UCSD-AML1 (cell line): Measurements from ENCODE around the gene AFAP1L2.
A peak's percentile ranks its signal among the peaks of the same experiment; 100 is the strongest.

Source experiments
- DNase-seq: peaks from one replicate; lab custom pipeline; 2025; ENCODE audit not compliant: unreplicated experiment; lab: John Stamatoyannopoulos, UW

Gene AFAP1L2

DNA sequence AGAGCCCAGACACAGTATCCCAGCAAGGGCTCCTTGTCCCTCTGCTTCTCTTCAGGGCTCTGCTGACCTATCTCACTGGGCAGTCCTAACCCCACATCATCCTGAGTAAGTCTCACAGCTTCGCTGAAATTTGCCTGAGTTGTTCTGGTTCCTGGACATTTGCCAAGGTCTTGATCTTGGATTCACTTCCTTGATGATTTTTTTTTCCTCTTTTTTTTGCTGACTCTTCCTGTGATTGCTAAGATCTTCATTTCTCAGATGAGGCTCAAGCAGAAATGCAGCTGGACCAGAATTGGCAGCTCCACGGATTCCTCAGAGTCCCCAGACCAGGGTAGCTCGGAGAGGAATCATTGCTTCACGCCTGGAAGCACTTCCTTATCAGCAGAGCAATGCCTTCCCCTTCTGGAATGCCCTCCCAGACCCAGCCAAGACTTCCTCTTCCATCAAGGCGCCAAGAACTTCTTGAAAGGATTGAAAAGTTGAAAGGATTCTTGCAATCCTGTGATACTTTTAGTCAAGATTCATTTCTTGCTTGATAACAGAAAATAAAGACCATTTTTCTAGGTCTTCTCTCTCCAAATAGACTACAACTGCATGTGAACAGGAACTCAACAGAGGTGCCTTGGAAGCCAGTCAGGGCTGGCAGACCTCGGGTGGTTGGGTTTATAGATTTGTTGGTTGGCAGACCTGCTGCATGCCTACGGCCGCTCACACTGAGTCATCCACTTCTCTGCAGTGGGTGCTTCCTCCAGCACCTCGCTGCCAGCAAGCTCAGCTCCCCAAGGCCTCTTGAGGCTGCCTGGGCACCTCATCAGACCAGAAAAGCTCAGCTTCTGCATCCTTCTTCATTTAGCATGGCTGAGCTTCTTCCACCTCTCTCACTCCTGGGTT is 8.8 kb upstream of the AFAP1L2 start:
- peak; percentile 33 for DNase-seq

DNA sequence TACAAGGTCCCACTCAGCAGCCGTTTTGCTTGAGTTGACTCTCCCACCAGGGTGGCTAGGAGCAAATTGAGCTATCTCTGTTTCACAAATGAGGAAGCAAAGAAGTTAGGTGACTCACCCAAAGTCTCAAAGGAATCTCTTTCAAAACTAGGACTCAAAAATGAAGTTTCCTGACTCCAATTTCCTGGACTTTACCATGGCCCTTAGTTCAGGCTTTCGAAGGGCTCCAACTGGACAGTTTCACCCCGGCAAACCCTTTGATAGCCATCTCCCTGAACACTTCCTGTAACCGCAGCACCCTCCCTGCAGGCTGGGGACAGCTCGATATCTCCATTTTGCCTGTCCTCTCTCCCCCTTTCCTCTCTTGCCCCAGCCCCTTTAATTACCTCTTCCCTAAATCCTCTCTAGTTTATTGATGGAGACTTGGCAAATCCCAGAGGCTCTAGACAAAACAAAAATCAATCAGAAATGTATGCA is 4.7 kb upstream of the AFAP1L2 start:
- DNase-seq = no peak

DNA sequence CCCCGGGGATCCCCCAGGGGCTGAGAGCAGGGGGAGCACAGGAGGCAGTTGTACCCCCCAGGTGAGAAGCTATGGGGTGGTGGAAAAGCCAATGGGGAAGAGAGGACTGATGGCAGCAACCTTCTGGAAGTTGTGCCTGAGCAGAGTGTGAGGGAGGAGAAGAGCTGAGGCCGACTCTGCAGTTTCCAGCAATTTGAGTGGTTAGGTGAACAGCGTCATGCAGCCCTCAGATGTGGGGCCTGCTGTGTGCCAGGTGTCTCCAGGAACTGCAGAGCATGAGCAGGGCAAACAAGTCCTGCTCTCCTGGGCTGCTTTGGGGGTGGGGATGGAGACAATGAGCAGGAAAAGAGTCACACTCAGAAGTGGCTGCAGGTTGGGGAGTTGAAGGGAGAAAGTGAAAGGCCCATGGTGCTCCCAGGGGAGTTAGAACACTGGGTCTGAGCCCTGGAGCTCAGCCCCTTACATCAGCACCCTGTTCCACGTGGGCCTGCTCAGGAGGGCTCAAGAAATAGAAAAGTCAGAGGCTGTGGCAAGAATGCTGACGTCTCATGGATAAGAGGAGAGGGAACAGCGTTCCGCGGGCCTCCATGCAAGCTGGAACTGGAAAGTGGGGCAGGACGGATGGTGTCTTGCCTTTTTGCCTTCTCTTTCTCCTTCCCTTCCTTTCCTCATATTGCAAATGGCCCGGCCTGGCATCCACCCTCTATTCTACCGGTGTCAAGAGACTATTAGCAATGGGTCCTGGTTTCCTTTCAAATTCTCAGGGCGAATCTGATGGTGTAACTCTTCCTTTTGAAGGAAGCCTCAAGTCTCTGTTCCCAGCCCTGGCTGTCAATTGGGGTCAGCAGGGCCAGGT is 4.0 kb upstream of the AFAP1L2 start:
- DNase-seq = no peak

- no peak for DNase-seq
Measured at GRCh38 chr10:114406455-114406854, 2.2 kb upstream of the AFAP1L2 start.

DNA sequence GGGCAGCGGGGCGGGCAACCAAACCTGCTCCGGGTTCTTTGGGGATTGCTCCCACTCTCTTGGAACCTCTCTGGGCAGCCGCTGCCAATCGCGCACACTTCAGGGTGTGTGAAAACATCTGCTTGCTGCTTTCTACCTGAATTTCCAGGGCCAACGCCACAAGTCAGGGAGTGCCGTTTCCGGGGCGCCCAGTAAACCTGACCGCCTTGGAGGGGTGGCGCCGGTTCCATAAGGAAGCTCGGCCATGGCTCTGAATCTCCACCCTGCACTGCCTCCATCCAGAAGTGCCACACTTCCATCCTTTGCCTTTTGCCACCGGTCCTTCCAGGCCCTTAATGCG is 679 bp upstream of the AFAP1L2 start:
- no peak for DNase-seq

GRCh38 chr10:114403541-114404161 is 651 bp downstream of the AFAP1L2 start:
- DNase-seq = no peak

- DNase-seq = no peak
Measured at GRCh38 chr10:114402871-114403540, 1.3 kb downstream of the AFAP1L2 start.

GRCh38 chr10:114402233-114402632 is 2.1 kb downstream of the AFAP1L2 start:
- DNase-seq = no peak

- DNase-seq = no peak
Measured at GRCh38 chr10:114401195-114401791, 3.0 kb downstream of the AFAP1L2 start.

- DNase-seq = no peak
Measured at GRCh38 chr10:114400091-114400490, 4.2 kb downstream of the AFAP1L2 start.

- DNase-seq = no peak
Measured at GRCh38 chr10:114399576-114399975, 4.7 kb downstream of the AFAP1L2 start.

GRCh38 chr10:114398587-114399331 is 5.5 kb downstream of the AFAP1L2 start:
- no peak for DNase-seq

GRCh38 chr10:114397651-114398145 is 6.6 kb downstream of the AFAP1L2 start:
- no peak for DNase-seq

DNA sequence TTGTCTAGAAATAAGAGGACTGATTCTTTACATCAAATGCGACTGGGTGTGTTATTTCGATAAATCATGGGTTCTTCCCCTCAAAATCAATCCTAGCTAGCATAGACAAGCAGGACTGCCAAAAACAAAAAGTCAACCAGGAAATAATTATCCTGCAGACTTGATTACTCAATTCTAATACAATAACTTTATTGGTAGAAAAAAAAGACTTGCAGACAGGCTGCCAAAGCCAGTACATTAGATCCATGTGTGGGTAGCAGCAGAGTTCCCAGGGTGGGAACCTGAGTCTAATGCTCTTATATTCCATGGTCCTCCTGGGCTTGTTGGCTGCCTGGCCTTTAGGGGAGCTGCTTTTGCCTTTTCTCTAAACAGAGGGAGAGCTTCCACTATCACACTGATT is 7.8 kb downstream of the AFAP1L2 start:
- no peak for DNase-seq

GRCh38 chr10:114395366-114396022 is 8.8 kb downstream of the AFAP1L2 start:
- DNase-seq = no peak

DNA sequence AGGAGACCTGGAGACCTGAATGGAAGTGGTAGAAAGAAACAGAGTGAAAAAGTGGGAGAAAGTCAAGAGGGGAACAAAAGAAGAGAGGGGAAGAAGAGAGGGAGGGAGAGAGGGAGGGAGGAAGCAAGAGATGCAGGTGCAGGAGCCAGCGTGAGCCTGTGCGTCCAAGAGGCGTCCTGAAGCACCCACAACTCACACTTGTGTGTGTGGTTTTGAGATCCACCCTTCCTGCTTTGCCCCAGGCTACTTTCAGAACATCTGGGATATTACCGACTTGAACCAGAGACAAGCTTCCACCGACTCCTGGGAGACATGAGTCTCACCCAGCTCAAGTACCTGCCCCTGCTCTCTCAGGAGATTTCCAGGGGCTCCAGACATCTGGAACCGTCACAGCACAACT is 9.8 kb downstream of the AFAP1L2 start:
- DNase-seq = no peak

DNA sequence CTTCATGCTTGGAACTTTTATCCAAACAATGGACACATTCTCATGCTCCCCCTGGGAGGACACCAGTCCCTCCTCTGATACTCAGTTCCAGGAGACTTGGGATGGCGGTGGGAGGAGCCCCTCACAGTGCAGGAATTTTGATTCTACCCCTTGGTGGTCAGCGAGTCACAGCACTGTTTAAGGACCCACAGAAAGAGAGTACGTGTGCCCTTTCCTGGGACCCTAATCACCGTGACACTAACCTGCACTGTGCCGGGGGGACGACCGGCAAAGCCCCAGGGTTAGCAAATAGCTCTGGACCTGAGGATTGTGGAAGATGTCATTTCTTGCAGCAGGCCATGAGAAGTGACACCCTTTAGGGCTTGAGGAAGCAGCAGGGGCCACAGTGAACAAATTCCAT is 10.4 kb downstream of the AFAP1L2 start:
- DNase-seq = no peak

GRCh38 chr10:114393482-114393881 is 10.8 kb downstream of the AFAP1L2 start:
- DNase-seq = no peak

GRCh38 chr10:114392112-114392835 is 12.0 kb downstream of the AFAP1L2 start:
- DNase-seq = no peak
